BLaER1 (cell line): ENCODE measurements around the gene CCDC78.

Experiments used
- H3K27ac ChIP-seq: shearing (Covaris generic); formaldehyde crosslinking; 2 replicates; pipeline ENCODE4 v1.8.1; 2022
- H3K27me3 ChIP-seq: shearing (Covaris generic); formaldehyde crosslinking; 2 replicates; pipeline ENCODE4 v1.8.1; 2022
- H3K36me3 ChIP-seq: shearing (Covaris generic); formaldehyde crosslinking; 2 replicates; pipeline ENCODE4 v1.8.1; 2022
- H3K4me1 ChIP-seq: shearing (Covaris generic); formaldehyde crosslinking; 2 replicates; pipeline ENCODE4 v1.8.1; 2022
- H3K4me2 ChIP-seq: shearing (Covaris generic); formaldehyde crosslinking; 2 replicates; pipeline ENCODE4 v1.8.1; 2022
- H3K4me3 ChIP-seq: shearing (Covaris generic); formaldehyde crosslinking; 2 replicates; pipeline ENCODE4 v1.8.1; 2022
- H3K9ac ChIP-seq: shearing (Covaris generic); formaldehyde crosslinking; 2 replicates; pipeline ENCODE4 v1.8.1; 2022
- H3K9me3 ChIP-seq: shearing (Covaris generic); formaldehyde crosslinking; 2 replicates; pipeline ENCODE4 v1.8.1; 2022
- H4K20me1 ChIP-seq: shearing (Covaris generic); formaldehyde crosslinking; 2 replicates; pipeline ENCODE4 v1.8.1; 2022
- Cebpa-rat ChIP-seq: shearing (Covaris generic); IDR thresholded peaks from 2 replicates; pipeline ENCODE4 v1.8.1; 2022

CCDC78 gene

DNA sequence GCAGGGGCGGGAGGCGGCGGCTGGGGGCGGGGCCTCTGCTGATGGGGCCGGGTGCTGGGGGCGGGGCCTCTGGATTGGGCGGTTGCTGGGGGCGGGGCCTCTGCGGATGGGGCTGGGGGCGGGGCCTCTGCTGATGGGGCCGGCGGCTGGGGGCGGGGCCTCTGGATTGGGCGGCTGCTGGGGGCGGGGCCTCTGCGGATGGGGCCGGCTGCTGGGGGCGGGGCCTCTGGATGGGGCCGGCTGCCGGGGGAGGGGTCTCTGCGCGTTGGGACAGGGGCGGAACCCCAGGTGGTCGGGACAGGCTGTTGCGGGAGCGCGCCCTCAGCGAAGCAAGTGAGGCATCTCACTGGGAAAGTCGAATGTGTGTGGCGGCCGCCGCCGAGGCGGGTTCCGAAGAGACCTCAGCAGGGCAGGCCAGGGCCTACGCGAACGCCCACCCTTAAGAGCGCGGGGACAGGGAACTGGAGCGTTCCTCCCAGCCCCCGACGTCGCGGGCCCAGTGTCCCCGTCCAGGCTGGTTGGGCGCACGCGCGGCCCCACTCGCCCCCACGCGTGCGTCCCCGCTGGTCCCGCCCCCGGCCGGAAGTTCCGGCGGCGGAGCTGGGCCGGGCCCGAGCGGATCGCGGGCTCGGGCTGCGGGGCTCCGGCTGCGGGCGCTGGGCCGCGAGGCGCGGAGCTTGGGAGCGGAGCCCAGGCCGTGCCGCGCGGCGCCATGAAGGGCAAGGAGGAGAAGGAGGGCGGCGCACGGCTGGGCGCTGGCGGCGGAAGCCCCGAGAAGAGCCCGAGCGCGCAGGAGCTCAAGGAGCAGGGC is 46.2 kb downstream of the CCDC78 start, which contains the start of gene STUB1:
TSS of gene STUB1 (plus strand) at position 597 of the 811 bp plus-strand sequence. CDS start at position 713, 116 bp downstream.
- Histone ChIP-seq H3K4me2 (peak within 1 kb of the TSS; percentile 94), H3K9ac (peak within 1 kb of the TSS; percentile 95), H3K4me1 (peaks cover 48% of the 10 kb centered on the region), H3K27me3 (peaks cover 8% of the 10 kb centered on the region), H3K4me3 (peak within 1 kb of the TSS; percentile 96), H4K20me1 (peaks cover 51% of the 10 kb centered on the region), H3K9me3 (no peaks in the 10 kb centered on the region), H3K27ac (peak within 1 kb of the TSS; percentile 90), H3K36me3 (peaks cover 25% of the 10 kb centered on the region)
- no peak for TF ChIP-seq Cebpa-rat

DNA sequence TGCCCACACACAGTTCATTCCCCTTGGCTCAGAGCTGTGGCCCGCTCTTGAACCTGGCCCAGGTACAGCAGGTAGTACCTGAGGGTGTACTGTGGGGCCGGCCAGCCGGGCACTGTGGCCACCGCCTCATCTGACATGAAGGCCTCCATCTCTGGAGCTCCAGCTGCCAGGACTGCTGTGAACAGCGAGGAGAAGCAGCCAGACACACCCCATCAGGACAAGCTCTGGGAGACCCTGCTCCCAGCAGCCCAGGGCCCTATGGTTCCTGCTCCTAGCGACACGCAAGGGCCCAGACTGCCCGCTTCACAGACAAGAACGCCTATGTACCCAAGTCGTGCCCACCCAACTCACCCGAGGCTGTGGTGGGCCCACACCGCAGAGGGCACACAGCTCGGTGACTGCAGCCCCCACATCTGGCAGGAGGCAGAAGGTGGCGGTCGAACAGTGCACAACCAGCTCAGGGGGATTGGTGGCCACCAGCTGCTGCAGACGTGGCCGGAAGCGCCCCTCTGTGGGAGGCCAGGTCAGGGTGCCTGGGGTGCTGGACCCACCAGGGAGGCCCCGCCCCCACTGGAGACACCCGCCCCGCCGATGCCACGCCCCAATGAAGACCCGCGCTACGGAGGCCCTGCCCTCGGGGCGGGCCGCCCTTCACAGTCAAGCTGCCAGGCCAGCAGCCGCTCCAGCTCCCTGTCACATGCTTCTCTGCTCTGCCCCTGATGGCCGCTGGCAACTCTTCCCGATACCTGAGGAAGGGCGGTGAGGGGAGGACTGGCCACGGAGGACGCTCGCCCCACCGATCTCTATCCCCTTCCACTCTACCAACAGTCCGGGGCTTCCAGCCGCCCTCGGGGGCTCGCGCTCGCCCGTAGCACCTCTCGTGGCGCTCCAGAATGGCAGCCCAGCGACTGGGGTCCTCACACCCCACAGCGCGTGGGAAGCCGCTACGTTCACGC is 47.1 kb downstream of the CCDC78 start:
- Histone ChIP-seq H3K27ac (0 out of 2 replicates have a peak overlapping the region, but pooled peaks have one; percentile 44), H3K36me3 (peaks cover 29% of the 10 kb centered on the region), H3K4me1 (peaks cover 50% of the 10 kb centered on the region), H3K4me3 (peak overlapping the region; percentile 64), H4K20me1 (peaks cover 60% of the 10 kb centered on the region), H3K4me2 (peak overlapping the region; percentile 94), H3K27me3 (peaks cover 16% of the 10 kb centered on the region), H3K9me3 (no peaks in the 10 kb centered on the region), H3K9ac (no peak overlapping the region)
- no peak for TF ChIP-seq Cebpa-rat

DNA sequence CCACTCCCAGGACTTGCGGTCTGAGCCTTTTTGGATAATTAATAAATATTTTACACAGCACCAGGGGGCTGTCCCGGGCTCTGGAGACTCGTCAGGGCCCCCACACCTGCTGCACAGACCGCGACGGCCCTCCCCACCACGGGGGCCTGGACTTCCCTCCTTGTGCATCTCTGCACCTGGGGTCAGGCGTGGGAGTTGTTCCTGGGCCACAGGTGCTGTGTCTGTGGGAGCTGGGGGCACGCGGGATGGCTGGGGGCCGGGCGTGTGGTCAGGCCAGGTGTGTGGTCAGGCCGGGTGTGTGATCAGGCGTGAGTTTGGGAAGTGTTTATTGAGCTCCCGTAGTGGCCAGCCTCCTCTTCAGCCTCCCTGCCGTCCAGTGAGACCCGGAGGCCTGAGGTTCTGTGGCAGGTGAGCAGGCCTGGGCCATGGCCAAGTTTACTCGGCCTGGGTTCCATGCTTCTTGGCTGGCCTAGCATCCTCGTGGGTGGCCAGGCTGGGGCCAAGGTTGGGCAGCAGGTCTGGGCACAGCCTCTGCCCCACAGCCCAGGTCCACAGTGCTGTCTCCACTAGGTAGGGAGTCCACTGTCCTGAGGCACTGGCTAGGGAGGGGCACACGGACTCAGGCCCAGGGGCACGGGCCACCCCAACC is 47.9 kb downstream of the CCDC78 start:
- Histone ChIP-seq H3K27ac (no peak overlapping the region), H3K27me3 (peaks cover 16% of the 10 kb centered on the region), H3K9ac (no peak overlapping the region), H3K9me3 (no peaks in the 10 kb centered on the region), H3K36me3 (peaks cover 35% of the 10 kb centered on the region), H3K4me3 (no peak overlapping the region), H4K20me1 (peaks cover 62% of the 10 kb centered on the region), H3K4me2 (peak overlapping the region; percentile 94), H3K4me1 (peaks cover 45% of the 10 kb centered on the region)
- no peak for TF ChIP-seq Cebpa-rat

DNA sequence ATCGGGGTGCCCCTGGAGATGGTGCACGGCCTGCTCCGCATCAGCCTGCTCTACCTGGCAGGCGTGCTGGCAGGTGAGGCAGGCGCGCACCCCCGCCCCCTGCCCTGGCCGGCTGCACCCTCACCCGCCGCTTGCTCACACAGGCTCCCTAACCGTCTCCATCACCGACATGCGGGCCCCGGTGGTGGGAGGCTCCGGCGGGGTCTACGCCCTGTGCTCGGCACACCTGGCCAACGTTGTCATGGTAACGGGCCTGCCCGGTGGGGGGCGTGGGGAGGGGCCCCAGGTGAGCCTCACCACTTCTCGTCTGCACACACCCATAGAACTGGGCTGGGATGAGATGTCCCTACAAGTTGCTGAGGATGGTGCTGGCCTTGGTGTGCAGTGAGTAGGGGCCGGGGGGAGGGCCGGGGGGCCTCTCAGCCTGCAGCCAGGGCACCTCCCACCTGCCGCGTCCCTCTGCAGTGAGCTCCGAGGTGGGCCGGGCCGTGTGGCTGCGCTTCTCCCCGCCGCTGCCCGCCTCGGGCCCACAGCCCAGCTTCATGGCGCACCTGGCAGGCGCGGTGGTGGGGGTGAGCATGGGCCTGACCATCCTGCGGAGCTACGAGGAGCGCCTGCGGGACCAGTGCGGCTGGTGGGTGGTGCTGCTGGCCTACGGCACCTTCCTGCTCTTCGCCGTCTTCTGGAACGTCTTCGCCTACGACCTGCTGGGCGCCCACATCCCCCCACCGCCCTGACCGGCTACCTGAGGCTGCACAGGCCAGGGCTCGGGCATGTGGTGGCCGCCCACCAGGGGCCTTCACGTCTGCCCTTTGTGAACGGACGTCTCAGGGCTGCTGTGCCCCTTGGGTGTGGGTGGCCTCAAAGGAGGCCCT is 48.7 kb downstream of the CCDC78 start:
- H3K9ac ChIP-seq = no peak overlapping the region

DNA sequence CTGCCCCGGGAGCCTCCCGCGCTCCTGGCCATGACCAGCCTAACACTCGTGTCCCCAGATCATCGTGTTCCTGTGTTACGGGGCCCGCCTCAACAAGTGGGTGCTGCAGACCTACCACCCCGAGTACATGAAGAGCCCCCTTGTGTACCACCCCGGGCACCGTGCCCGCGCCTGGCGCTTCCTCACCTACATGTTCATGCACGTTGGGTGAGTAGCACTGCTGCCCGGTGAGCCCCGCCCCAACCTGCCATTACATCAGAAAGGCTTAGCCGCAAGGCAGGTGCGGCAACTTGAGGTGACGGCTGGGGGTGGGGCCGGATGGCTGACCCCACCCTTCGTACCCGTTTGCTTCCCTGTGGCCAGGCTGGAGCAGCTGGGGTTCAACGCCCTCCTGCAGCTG is 49.3 kb downstream of the CCDC78 start:
- no peak overlapping the region for H3K27ac ChIP-seq
- H3K27me3 ChIP-seq = peaks cover 16% of the 10 kb centered on the region
- H3K9ac ChIP-seq = no peak overlapping the region
- no peak overlapping the region for H3K4me3 ChIP-seq
- peaks cover 35% of the 10 kb centered on the region for H3K36me3 ChIP-seq
- no peak overlapping the region for H3K4me2 ChIP-seq
- peaks cover 62% of the 10 kb centered on the region for H4K20me1 ChIP-seq
- peaks cover 31% of the 10 kb centered on the region for H3K4me1 ChIP-seq
- H3K9me3 ChIP-seq = no peaks in the 10 kb centered on the region
- no peak for TF ChIP-seq Cebpa-rat

More for the DNA sequence above, 48.7 kb downstream of the CCDC78 start:
- no peak overlapping the region for H3K4me3 ChIP-seq
- peaks cover 62% of the 10 kb centered on the region for H4K20me1 ChIP-seq
- H3K9me3 ChIP-seq = no peaks in the 10 kb centered on the region
- peaks cover 16% of the 10 kb centered on the region for H3K27me3 ChIP-seq
- H3K4me1 ChIP-seq = peaks cover 37% of the 10 kb centered on the region
- no peak for TF ChIP-seq Cebpa-rat
- H3K27ac ChIP-seq = no peak overlapping the region
- H3K36me3 ChIP-seq = peaks cover 35% of the 10 kb centered on the region
- no peak overlapping the region for H3K4me2 ChIP-seq

DNA sequence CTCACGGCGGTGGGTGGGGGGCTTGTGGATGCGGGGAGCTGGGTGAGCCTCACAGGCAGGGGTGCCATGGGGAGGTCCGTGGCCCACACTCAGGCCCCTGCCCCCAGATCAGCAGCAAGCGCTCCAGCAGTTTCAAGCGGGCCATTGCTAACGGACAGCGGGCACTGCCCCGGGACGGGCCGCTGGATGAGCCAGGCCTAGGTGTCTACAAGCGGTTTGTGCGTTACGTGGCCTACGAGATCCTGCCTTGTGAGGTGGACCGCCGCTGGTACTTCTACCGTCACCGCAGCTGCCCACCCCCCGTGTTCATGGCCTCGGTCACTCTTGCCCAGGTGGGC is 49.7 kb downstream of the CCDC78 start:
- no peak overlapping the region for H3K27ac ChIP-seq
- H3K9me3 ChIP-seq = no peaks in the 10 kb centered on the region
- H3K4me2 ChIP-seq = no peak overlapping the region
- H3K4me3 ChIP-seq = no peak overlapping the region
- peaks cover 16% of the 10 kb centered on the region for H3K27me3 ChIP-seq
- H4K20me1 ChIP-seq = peaks cover 59% of the 10 kb centered on the region
- TF ChIP-seq Cebpa-rat = no peak
- H3K9ac ChIP-seq = no peak overlapping the region
- peaks cover 27% of the 10 kb centered on the region for H3K4me1 ChIP-seq
- H3K36me3 ChIP-seq = peaks cover 35% of the 10 kb centered on the region

DNA sequence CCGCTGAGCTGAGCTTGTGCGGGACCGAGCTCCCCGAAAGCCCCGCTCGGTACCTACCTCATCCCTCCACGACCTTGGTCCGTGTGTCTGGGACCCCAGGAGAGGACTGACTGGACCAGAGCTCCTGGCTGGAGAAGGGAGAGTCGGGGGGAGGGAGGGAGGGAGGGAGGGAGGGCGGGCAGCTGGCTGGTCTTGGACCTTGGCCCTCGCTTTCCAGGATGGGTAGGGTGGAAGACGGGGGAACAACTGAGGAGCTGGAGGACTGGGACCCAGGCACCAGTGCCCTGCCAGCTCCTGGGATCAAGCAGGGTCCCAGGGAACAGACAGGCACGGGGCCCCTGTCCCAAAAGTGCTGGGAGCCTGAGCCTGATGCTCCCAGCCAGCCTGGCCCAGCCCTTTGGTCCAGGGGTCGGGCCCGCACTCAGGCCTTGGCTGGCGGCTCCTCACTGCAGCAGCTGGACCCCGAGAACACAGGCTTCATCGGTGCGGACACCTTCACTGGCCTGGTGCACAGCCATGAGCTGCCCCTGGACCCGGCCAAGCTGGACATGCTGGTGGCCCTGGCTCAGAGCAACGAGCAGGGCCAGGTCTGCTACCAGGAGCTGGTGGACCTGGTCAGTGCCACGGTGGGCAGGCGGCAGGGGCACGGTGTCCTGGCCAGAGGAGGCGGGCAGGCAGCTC is 50.2 kb downstream of the CCDC78 start:
- no peak overlapping the region for H3K4me3 ChIP-seq
- no peaks in the 10 kb centered on the region for H3K9me3 ChIP-seq
- H4K20me1 ChIP-seq = peaks cover 59% of the 10 kb centered on the region
- H3K27me3 ChIP-seq = peaks cover 16% of the 10 kb centered on the region
- H3K9ac ChIP-seq = no peak overlapping the region
- no peak overlapping the region for H3K27ac ChIP-seq
- no peak overlapping the region for H3K4me2 ChIP-seq
- no peak for TF ChIP-seq Cebpa-rat
- peaks cover 36% of the 10 kb centered on the region for H3K36me3 ChIP-seq
- peaks cover 22% of the 10 kb centered on the region for H3K4me1 ChIP-seq
